SK-N-DZ (cell line): ENCODE measurements around the gene SETD9. TPM values are rescaled to one million over a fixed set of nuclear protein-coding genes. Genes with fewer than 3 reads are reported as not detected.

Experiments used
- DNase-seq: peaks from one replicate; pipeline ENCODE4 v3.0.0-alpha.2; 2015; ENCODE audit warnings: low spot score
- polyA plus RNA-seq, 2 experiments: library from polyadenylated mRNA; depleted of rRNA; stranded (reverse); fragments of >200 nt; gene quantifications; 2 replicates each; pipeline ENCODE4 v1.2.3, GENCODE V29; 2014

The SETD9 gene, protein sequence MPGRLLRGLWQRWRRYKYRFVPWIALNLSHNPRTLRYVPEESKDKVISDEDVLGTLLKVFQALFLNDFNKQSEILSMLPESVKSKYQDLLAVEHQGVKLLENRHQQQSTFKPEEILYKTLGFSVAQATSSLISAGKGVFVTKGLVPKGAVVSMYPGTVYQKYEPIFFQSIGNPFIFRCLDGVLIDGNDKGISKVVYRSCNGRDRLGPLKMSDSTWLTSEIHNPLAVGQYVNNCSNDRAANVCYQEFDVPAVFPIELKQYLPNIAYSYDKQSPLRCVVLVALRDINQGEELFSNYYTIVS
- polyA plus RNA-seq (2014; cell fraction: cytosol; rRNA removed) = 10.2 and 19.1 TPM in 2 replicates
- polyA plus RNA-seq (2014; cell fraction: nucleus; rRNA removed) = 4.7 and 9.4 TPM in 2 replicates

DNA sequence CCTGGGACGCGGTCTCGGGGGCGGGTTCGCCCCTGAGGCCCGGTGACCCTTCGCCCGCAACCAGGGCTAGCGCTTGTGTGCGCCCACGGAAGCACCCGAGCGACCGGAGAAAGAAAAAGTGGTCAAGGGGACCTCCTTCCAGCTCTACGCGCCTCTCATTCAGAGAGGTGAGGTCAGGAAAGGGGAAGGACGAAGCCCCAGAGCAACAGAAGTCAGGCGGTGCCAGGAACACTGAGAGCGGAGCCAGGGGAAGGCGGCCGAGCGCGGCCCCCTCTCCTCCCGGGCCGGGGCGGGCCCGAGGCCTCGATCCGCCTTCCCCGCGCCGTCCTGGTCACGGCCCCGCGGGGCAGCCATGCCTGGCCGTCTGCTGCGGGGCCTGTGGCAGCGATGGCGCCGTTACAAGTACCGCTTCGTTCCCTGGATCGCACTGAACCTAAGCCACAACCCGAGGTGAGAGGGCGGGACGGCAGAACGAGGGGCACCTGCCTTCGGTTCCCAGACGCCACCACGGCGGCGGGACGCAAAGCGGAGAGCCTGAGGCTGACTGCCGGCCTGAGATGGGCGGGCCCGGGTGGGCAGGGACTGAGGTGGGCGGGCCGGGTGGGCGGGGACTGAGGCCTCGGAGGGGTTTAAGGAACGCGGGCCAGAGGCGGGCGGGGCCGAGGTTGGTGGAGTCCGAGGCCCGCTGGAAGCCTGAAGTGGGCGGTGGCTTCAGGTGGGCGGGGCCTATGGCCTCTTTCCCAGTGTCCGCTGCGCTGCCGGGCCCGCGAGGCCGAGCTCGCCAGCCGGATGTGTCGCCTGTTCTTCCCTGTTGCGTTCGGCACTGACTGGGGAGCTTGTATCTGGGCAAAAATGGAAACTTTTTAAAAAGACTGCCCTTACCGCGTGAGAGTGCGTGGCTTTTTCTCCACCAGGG lies at the start of gene SETD9:
Gene SETD9, plus strand, starts transcription at position 303 of the 916 bp plus-strand sequence. Its CDS starts 50 bp downstream, at position 353.
- peak; percentile 94 for DNase-seq

DNA sequence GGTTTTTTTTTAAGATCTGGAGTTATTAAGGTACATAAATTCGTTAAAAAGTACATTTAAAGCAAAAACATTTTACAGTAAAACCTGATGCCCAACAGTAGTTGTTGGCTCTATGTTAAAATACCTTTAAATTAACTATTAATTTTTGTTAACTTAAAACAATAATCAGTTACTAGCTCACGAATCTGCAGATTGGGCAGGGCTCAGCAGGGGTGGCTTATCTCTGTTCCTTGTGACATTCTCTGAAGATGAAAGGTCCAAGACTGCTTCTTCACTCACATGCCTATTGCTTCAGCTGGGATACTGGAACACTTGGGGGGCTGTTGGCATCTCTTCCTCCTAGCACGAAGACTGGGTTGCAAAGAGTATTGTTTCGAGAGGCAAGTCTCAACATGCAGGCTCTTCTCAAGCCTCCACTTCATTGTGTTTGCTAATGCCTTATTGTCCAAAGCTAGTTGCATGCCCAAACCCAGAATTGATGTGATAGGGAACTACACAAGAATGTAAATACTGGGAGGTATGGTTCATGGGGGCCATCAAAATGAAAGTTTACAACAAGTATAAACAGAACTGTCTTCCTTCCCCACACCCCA lies 47.4 kb upstream of the SETD9 start:
- no peak for DNase-seq

DNA sequence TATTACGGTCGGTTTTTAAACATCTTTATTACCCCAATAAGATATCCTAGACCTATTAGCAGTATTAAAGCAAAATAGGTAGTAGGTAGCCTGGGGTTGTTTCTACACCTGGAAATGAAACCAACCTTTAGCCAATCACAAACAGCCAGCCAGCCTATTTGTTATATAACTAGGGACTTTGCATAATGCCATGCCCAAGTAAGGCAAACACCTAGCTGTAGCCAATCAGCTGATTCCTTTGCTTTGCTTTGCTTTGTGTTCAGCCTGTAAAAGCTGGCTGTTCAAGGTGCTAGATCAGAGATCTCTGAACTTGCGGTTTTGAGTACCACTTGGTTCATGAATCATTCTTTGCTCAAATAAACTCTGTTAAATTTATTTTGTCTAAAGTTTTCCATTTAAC lies 46.5 kb upstream of the SETD9 start:
- DNase-seq = no peak

DNA sequence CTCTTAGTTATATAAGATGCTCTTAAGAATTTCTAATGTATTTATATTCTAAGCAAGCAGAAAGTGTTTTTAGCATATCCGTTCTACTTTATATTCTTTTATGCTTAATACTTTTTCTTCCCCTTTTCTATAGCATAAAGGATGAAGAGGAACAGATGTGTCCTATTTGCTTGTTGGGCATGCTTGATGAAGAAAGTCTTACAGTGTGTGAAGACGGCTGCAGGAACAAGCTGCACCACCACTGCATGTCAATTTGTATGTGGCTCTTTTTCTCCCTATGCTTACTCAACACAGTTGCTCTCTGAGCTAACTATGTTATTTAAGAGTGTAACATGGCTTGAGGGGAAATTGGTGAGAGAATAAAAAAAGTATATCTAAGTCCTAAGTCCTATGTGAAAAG lies 37.6 kb upstream of the SETD9 start:
- DNase-seq = no peak

DNA sequence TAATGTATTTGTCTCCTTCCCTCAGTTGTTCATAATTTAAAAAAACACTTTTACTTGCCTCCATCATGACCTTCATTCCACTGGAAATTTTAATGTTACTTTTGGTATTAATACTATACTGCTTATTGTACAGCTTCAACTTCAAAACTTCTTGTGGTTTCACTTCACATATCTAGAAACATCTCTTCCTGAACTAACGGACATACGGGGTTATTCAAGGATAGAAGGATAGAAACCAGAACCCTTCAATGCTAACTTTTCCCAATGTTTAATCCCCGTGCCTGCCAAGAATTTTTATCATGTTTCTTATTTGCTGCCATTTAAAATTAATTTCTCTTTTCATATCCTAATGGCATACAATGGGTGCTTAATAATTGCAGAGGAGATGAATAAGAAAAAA lies 36.3 kb upstream of the SETD9 start:
- no peak for DNase-seq

DNA sequence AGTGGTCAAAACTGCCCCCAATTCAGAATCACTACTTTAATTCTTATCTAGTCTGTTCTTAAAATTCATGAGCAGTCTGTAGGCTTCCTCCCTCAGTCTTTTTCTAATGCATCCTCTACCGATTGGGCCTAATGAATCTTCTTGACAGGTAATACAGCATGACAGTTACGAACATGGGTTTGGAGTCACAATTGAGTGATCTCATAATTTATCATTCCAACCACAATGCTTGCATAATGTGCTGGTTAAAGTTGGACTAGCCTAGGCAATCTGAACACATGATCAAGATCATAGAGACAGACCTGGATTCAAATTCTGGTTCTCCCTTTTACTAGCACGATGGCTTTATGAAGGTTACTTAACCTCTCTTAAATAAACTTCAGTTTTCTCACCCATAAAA lies 33.1 kb upstream of the SETD9 start:
- DNase-seq = no peak

DNA sequence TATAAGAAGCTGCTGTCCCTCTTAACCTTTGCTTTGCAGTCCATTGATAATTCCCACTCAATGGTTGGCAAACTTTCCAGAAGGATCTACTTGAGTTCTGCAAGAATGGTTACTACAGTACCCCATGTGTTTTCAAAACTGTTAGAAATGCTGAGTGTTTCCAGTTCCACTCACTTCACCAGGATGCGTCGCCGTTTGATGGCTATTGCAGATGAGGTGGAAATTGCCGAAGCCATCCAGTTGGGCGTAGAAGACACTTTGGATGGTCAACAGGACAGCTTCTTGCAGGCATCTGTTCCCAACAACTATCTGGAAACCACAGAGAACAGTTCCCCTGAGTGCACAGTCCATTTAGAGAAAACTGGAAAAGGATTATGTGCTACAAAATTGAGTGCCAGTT lies 27.8 kb upstream of the SETD9 start:
- no peak for DNase-seq

DNA sequence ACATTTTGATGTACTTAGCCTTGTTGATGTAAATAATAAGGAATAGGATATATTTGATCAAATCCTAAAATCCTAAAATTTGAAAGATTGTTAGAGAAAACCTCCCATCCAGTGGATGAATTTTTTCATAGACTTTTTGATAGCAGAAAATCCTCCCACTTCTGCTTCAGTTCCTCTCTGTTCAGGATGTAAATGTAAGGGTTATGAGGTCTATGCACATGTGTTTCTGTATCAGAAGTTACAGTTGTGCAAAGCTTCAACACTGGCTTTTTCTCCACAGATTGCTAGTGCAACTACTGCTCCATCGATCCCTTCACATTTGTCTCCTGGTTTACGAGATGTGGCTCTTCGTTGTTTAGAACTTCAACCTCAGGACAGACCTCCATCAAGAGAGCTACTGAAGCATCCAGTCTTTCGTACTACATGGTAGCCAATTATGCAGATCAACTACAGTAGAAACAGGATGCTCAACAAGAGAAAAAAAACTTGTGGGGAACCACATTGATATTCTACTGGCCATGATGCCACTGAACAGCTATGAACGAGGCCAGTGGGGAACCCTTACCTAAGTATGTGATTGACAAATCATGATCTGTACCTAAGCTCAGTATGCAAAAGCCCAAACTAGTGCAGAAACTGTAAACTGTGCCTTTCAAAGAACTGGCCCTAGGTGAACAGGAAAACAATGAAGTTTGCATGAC lies 16.0 kb upstream of the SETD9 start:
- DNase-seq = no peak

DNA sequence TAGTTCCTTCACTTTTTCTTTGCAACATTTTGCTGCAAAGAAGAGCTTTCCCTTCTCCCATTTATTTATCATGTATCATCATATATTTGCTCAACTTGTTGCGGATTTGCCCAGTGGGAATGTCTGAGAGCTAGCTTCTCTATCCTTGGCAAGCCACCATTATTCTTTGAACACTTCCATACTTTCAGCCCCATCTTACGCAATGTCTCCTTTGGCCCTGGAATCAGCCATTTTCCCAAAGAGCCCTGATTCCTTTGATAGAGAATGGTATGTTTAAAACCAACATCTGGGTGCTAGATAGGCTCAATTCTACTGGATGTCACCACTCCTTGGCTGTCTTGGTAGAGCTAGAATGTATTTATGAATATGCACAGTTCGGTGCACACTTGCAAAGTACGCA lies 12.6 kb upstream of the SETD9 start:
- no peak for DNase-seq

DNA sequence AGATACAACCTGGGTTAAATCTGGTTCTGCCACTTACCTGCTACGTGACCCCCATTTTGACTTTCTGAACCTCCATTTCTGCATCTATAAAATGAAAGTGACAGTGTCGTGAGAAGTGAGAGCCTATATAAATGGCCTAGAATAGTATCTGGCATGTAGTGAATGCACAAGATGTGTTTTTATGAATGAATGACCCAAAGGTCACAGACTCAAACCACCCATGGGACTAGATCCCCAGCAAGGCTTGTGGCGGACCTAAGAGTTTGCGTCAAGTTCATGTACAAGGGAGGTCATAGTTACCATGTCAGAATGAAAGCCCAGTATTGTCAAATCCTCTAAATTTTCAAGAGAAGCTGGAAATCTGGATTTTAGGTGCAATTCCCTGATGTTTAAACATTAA lies 11.2 kb upstream of the SETD9 start:
- DNase-seq = no peak

DNA sequence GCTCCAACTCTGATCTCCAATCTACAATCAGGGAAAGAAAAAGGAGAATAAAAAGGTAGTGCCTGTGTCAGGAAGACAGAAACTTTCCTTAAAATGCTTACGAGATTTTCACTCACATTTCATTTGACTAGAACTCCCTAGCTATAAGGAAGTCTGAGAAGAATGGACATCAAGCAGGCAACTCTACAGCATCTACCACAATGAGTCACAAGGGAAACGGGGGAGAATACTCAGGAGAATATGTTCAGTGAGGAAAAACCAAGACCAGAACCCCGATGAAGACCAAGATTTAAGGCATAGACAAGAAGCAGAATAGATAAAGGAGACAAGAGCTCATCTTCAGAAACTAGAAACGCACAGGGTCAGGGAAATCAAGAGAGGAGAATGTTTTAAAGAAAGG lies 9.0 kb upstream of the SETD9 start:
- DNase-seq = no peak

DNA sequence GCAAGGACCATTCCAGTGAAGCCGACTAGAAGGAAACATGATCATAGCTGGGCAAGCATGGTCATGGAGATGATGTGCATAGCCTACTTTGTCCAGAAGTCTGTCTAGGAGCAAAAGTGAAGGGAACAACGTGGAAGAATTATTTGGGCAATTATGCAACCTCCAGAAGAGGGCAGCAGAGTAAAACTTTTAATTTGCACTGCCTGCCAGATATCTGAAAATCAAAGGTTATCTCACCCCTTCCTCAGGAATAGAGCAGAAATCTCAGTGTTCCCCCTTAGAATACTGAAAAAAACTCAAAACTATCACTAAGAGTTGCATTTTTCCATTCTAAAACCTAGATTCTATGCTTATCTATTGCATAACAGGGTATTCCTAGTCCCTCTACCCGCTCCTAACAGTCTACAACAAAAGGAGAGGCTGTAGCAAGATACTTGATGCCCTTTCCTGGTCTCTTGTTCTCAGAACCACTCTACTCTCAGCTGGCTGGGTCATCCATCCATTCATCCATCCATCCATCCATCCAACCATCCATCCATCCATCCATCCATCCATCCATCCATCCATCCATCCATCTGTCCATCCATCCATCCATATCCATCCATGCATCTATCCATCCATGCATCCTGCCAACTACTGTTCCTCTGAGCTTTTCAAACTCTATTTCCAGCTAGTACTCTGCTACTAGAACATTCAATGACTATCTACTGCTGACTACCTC lies 8.4 kb upstream of the SETD9 start:
- DNase-seq = peak; percentile 46

DNA sequence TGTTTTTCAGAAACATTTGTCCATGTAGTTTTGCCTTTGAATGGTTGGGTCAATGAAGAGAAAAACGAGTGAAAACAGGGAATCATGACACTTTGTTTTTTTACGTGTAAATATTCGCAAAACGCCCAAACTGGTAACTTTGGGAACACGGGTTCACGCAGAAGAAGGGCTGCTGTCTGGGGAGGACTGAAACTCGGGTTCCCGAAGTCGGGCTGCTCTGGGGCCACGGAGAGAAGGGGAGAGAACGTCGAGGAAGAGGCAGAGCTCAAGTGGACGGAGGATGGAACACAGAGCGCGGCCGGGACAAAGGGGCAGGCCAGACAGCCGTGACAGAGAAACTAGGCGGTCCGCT lies 478 bp upstream of the SETD9 start:
- no peak for DNase-seq

DNA sequence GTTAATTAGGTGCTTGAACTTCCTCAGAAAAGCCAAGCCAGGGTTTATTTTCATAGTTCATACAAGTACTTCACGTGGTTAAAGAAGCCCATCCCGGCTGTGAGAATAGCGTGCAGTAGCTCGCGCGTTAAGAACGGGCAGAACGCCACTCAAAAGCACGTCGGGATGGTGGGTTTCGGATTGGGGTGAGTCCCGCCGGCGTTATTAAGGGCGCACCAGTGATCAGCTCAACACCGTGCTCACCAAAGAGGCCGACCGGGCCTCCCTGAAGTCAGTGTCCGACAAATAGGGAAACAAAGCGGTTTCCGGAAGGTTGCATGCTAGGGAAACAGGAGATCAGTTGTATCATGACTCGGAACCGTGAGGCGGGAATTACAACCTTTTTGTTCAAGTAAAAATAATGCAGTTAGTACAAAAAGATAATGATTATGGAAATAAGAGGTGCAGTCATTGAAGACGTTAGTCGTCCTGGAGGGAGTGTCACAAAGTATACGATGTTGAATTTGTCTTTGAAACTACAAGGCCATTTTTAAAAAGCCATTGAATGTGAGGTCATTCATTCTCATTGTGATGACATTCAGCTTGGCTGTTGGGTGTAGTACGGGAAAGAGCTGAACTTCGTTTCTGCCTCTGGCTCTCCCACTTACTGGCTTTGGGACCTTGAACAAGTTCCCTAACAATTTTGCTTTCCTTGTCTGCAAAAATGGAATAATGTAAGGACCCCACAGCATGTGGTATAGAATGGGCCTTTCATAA lies 992 bp downstream of the SETD9 start:
- DNase-seq = no peak

DNA sequence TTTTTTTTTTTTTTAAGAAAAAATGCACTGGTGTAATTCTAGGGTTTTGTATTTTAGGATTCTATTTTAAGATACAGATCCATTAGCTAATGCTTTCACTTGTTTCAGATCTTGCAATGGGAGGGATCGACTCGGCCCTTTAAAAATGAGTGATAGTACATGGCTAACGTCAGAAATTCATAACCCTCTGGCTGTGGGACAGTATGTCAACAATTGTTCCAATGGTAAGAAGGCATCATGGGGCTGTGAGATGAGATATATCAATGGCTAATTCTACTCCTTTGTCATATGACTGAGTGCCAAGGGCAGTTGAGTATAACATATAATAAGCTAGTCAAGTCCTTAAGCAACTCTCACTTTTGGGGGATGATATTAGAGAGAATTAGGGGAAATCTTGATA lies 4.4 kb downstream of the SETD9 start:
- DNase-seq = no peak

DNA sequence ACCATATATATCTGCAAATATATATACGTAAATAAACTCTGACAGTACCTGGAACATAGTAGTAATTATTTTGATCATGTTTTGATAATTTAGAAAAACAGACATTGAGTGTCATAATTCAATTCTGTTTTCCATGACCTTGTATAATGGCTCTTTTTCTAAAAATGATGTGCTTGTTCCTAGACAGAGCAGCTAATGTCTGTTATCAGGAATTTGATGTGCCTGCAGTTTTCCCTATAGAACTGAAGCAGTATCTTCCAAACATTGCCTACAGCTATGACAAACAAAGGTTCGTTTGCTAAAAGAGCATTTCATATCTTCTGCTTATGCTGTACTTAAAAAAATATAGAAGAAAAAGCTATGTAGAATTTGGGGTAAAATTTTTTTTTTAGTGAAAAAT lies 5.3 kb downstream of the SETD9 start:
- DNase-seq = no peak

DNA sequence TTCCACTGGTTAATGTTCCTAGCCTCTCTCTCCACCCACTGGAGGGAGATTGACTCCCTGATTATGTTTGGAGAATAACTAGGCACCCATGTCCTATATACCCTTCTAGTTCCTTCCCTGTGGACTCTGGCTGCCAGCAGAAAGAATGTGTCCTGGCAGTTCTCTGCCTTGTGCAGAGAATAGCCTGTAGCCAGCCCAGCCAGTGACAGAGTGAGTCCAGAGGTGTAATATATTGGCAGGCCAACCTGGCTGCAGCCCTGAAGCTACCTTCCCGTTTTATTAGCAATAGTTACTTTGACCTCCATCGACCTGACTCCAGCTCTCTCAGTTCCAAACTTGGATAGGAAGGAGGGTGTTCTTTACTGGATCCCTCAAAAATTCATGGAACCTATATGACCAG lies 8.1 kb downstream of the SETD9 start:
- DNase-seq = no peak

DNA sequence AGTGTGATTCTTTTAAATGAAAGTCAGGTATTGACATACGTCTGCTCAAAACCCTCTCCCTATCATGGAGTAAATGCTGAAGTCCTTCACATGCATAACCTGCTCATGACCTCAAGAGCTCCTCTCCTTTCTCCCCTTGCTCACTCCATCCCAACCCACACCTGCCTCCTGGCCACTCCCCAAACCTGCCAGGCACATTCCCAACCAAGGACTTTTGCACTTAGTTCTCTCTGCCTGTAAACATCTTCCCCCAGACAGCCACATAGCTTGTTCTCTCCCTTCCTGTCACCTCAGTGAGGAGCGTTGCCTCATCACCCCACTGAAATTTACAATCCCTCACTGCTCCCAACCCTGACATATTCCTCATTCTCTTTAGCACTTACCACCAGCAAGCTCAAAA lies 8.7 kb downstream of the SETD9 start:
- no peak for DNase-seq

DNA sequence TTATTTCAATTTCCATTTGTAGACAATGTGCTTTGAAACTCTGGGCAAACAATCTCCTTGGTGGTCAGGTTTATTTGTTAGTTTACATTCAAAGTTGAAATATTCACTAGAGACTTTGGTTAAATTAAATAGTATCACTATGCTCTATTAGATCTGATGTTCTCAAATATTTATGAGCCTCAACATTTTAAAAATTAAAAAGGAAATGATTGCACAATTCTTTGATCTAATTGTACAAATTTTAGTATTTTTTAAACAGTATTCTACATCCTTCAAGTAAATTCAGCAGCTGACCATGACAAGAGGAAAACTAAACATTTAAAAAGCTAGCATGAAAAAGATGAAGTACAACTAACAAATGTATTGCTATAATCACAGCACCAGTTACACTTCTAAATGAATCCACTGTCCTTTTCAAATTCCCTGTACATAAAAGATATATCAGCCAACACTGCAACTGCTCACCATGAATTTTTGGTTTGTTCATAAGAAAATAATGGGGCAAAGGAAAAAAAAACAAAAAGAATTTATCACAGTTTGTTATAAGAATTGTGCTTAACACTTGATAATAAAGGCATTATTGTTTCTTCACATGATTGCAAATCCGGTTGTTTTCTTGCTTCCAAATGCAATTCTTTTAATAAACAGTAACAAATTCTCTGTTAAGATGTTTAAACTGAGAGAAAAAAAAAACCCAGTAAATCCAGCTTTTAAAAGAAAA lies 10.7 kb downstream of the SETD9 start:
- DNase-seq = no peak

DNA sequence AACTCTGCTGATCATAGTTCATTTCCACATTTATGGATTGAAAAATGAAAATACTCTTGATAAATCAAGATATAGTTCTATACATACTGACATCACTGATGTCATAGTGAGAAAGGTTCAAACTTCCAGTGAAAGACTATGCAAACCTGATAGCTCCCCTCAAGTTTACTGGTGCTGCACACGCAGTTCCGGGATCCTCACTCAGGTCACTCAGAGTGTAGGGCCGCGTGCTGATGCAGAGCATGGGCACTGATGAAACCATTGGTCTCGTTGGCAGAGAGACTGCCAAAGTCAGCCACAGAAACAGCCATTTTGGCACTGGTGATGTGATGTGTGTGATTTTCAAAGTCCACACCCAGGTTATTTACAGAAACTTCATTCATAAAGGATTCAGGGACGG lies 13.5 kb downstream of the SETD9 start:
- DNase-seq = no peak
